Stimulated activated CD4-positive, alpha-beta T cell treated with anti-CD3 and anti-CD28 coated beads, Interleukin-1b, Interleukin-23, amount 100 ng/mL, for 24 hours (primary cell): ENCODE measurements around the gene RPL15.

Experiments used
- DNase-seq, 4 experiments: peaks; one replicate each; pipeline ENCODE4 v3.0.0-alpha.2; 2020; ENCODE audit warnings: low read depth in 4 of 4, low spot score in 1 of 4

RPL15 gene

DNA sequence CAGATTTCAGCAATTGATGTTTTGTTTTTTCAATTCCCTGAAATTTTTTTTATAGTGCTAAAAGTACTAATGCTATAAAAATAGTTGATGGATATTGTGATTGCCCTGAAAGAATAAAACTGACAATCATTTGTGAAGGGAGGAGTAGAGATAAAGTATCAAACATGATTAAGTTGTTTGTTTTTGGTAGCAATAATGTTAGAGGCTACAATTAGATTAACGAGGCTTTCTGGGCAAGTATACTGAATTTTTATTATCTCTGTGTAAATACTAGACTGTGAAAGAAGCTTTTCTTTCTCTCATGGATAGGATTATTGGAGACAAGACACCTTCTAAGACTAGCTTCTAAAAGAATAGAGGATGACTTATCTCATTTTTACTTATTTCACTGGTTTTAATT is 43.7 kb downstream of the RPL15 start:
- no peak for DNase-seq

DNA sequence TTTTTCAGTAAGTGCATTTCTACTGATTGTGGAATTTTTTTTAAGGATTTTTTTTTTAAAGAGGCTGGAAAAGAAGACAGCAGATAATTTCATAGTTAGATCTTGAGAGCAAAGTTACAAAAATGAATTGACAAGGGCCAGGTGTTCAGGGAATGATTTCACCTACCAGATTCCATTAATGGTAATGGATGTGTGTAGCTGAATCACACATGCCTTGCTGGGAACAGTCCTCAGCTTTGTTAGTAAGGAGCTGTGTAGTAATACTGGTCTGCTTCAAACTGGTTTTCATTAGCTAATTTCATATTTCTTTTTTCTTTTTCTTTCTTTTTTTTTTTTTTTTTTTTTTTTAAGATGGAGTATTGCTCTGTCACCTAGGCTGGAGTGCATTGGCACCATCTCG is 44.1 kb downstream of the RPL15 start:
- no peak for DNase-seq

DNA sequence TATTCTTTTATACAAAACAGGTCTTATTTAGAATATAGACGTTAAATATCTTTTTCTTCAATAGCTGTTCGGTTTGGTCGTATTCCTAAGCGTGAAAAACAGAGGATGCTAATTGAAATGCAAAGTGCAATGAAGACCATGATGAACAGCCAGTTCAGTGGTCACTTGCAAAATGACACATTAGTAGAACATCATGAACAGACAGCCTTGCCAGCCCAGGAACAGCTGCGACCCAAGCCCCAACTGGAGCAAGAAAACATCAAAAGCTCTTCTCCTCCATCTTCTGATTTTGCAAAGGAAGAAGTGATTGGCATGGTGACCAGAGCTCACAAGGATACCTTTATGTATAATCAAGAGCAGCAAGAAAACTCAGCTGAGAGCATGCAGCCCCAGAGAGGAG is 45.0 kb downstream of the RPL15 start:
- no peak for DNase-seq

DNA sequence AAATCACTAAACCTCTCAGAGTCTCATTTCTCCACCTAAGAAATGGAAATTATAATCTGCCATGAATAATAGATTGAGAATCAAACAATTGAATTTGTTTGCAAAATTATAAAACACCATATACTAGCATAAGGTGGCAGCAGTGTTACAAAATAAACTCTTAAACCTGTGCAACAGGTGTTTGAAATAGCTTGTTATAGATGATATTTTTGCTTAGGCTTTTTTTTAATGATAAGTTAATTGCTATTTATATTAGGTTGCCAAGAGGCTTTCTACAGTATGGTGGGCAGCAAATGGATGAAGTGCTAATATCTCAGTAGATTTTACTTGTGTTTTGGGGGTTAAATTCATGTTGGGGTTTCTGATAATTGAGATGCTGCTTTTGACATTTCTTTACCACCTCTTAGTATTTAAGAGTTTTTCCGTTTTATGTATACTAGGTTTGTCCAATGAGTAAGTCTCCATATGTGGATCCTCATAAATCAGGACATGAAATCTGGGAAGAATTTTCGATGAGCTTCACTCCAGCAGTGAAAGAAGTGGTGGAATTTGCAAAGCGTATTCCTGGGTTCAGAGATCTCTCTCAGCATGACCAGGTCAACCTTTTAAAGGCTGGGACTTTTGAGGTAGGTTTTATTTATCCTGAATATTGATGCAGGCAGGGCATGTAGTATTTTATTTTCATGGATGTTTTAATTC is 47.8 kb downstream of the RPL15 start:
- DNase-seq: no peak

DNA sequence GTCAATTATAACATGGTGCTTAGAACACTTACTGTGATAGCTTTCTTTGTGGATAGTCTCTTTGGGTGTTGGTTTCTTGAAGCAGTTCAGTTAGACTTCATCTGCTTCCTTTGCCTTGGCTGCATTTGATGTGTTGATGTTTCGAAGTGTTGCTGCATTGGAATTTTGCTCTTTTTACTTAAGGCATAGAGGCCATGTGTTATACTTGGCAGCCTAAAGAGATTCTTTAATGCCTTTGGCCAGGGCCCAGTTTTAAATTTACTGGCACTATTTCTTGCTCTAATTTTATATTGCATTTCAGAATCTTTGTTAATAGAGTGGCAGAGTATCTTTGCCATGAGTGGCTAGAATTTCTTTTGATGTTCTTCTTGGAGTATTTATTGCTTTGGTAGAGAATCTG is 49.4 kb downstream of the RPL15 start:
- no peak for DNase-seq

DNA sequence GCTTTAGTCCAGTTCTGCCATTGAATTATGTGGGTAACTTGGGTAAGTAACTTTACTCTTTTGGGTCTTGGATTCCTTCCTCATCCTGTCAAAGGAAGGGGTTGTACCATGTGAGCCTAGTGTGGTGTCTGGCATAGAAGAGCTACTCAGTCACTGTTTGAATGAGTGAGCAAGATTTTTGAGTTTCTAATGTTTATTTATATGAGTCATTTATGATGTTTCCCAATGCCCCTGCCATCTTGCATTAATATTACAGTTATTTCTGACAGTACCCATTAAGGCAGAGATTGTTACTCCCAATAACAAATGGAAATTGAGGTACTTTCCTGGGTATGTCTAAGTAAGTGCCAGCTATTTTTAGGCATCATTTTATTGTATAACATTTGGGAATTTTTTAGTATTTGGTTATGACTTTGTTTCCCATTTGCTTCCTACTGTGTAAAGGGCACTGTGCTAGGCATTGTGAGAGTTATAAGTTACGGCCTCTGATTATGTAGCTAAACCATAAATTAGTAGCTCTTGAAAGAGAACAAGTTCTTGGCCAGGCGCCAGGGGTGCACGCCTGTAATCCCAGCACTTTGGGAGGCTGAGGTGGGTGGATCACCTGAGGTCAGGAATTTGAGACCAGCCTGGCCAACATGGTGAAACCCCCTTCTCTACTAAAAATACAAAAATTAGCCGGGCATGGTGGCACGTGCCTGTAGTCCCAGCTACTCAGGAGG is 51.7 kb downstream of the RPL15 start:
- no peak for DNase-seq

DNA sequence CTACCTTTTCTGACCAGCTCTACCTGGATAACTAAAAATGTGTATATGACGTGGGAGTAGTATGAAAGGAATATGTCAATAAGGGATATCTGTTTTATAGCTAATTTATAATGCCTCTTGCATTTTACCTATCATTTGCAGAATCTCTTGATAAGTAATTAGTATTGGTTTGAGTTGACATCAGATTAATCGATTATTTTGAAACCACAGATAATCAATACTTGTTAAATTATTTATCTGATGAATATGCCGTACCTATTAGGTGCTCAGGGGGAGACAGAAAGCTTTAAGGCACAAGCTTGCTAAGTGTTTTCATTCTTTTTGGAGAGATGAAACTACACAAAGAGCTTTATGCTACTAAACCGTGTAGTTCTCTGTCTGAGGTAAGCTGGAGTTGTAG is 52.5 kb downstream of the RPL15 start:
- no peak for DNase-seq
